Renal cortical epithelial cell (primary cell): ENCODE measurements around the gene CRY2. TPM values are rescaled to one million over a fixed set of nuclear protein-coding genes. Genes with fewer than 3 reads are reported as not detected.

ENCODE experiments used
- DNase-seq: peaks from one replicate; pipeline ENCODE4 v3.0.0-alpha.2; 2011; ENCODE audit warnings: low read depth
- total RNA-seq: library from RNA; depleted of rRNA; stranded (reverse); fragments of >200 nt; gene quantifications from 2 replicates; pipeline ENCODE4 v1.2.3, GENCODE V29; 2014

The CRY2 gene
- total RNA-seq, 1 donor from 2014 or later, result 14.4 TPM

GRCh38 chr11:45918331-45918941 lies 71.2 kb downstream of the CRY2 start:
- DNase-seq, result peak; percentile 39

- no peak for DNase-seq
These were observed 71.8 kb downstream of the CRY2 start for GRCh38 chr11:45918962-45919675.

- no peak for DNase-seq
These were observed 72.7 kb downstream of the CRY2 start for GRCh38 chr11:45919806-45920530.

GRCh38 chr11:45920531-45921477 lies 73.5 kb downstream of the CRY2 start:
- no peak for DNase-seq

GRCh38 chr11:45921561-45922424 lies 74.5 kb downstream of the CRY2 start:
- DNase-seq, result peak; percentile 11

GRCh38 chr11:45922425-45923082 lies 75.3 kb downstream of the CRY2 start, which contains the start of gene LARGE2:
Gene LARGE2 (plus strand): TSS chr11:45922656. CDS start chr11:45922883, 227 bp downstream.
- DNase-seq, result no peak

- DNase-seq, result no peak
These were observed 77.0 kb downstream of the CRY2 start for GRCh38 chr11:45924036-45924915.

- no peak for DNase-seq
These were observed 77.7 kb downstream of the CRY2 start for GRCh38 chr11:45924927-45925326.

GRCh38 chr11:45925550-45925949 lies 78.3 kb downstream of the CRY2 start:
- no peak for DNase-seq

- no peak for DNase-seq
These were observed 78.7 kb downstream of the CRY2 start for GRCh38 chr11:45926001-45926401.

GRCh38 chr11:45926536-45927331 lies 79.5 kb downstream of the CRY2 start:
- DNase-seq, result no peak

GRCh38 chr11:45927332-45927683 lies 80.0 kb downstream of the CRY2 start:
- no peak for DNase-seq

- DNase-seq, result no peak
These were observed 80.6 kb downstream of the CRY2 start for GRCh38 chr11:45927684-45928413.

GRCh38 chr11:45928535-45929215 lies 81.4 kb downstream of the CRY2 start:
- DNase-seq, result no peak

GRCh38 chr11:45929486-45930030 lies 82.3 kb downstream of the CRY2 start:
- no peak for DNase-seq

GRCh38 chr11:45930031-45930794 lies 82.9 kb downstream of the CRY2 start:
- no peak for DNase-seq
